C4-2B (cell line): Measurements from ENCODE around the gene VWCE.
"Not testable (repeated sequence)": the region's sequence is repeated elsewhere in the genome, so short reads cannot be mapped to it uniquely, and the experiment has no call there.

Experiments
- ZFX ChIP-seq: fragments of 450-650 bp; IDR thresholded peaks from 2 replicates; pipeline ENCODE4 v1.6.1; 2017
- TF ChIP-seq, protein P1 (sequence below): fragments of 450-650 bp; conservative IDR thresholded peaks from 2 replicates; pipeline ENCODE4 v1.5.1; 2017; ENCODE audit warnings: mild to moderate bottlenecking

DNA sequence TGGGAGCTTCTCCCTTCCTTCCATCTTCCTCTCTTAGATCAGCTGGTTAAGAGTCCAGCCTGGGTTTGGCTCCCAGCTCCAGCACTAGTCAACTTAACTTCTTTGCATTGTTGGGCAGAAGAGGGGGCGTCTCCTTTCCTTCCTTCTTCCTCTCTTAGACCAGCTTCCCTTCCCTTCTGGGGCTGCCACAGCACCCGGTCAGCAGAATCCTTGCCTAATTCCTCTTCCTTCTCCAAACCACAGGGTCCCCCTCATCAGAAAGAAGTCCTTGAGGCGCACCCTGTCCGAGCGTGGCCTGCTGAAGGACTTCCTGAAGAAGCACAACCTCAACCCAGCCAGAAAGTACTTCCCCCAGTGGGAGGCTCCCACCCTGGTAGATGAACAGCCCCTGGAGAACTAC, 53.6 kb downstream of the VWCE start:
- TF ChIP-seq, protein P1, sequence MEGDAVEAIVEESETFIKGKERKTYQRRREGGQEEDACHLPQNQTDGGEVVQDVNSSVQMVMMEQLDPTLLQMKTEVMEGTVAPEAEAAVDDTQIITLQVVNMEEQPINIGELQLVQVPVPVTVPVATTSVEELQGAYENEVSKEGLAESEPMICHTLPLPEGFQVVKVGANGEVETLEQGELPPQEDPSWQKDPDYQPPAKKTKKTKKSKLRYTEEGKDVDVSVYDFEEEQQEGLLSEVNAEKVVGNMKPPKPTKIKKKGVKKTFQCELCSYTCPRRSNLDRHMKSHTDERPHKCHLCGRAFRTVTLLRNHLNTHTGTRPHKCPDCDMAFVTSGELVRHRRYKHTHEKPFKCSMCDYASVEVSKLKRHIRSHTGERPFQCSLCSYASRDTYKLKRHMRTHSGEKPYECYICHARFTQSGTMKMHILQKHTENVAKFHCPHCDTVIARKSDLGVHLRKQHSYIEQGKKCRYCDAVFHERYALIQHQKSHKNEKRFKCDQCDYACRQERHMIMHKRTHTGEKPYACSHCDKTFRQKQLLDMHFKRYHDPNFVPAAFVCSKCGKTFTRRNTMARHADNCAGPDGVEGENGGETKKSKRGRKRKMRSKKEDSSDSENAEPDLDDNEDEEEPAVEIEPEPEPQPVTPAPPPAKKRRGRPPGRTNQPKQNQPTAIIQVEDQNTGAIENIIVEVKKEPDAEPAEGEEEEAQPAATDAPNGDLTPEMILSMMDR, result not testable (repeated sequence)
- not testable (repeated sequence) for TF ChIP-seq ZFX
